GM12878 (cell line): ENCODE results near the gene PKD1. TPM values are rescaled to one million over a fixed set of nuclear protein-coding genes. Genes with fewer than 3 reads are reported as not detected.
"Not testable (repeated sequence)": the region's sequence is repeated elsewhere in the genome, so short reads cannot be mapped to it uniquely, and the experiment has no call there.

Experiments used
- ATAC-seq: fragments of 200-7000 bp; cut with Tn5 transposase; 3 replicates; pipeline ENCODE4 v1.9.1; 2020; ENCODE audit warnings: mild to moderate bottlenecking, moderate library complexity
- BruUV-seq: library from RNA; stranded (reverse); fragments of 400-500 nt; replicated peaks from 2 replicates; lab custom pipeline; 2021; lab: Mats Ljungman, UMichigan
- CTCF ChIA-PET: fragments of 300-600 bp; sonication (Branson Sonifier 250); formaldehyde crosslinking; extraction: SDS; loops from one replicate; lab custom pipeline; 2021; ENCODE audit warnings: inconsistent platforms; lab: Yijun Ruan, JAX
- POLR2A ChIA-PET: fragments of 350-600 bp; formaldehyde crosslinking; extraction: SDS; loops from one replicate; lab custom pipeline; 2021; ENCODE audit warnings: inconsistent platforms; lab: Charles Lee
- RAD21 ChIA-PET: fragments of 300-600 bp; sonication (Branson Sonifier 250); formaldehyde crosslinking; loops from one replicate; lab custom pipeline; 2023; ENCODE audit warnings: antibody characterized with exemption; ENCODE audit not compliant: unreplicated experiment; lab: Charles Lee
- SMC1A ChIA-PET: fragments of 300-600 bp; sonication (Branson Sonifier 250); formaldehyde crosslinking; loops from one replicate; lab custom pipeline; 2023; ENCODE audit not compliant: unreplicated experiment, uncharacterized antibody; lab: Charles Lee
- DNase-seq: peaks from one replicate; pipeline ENCODE4 v3.0.0-alpha.2; 2011; ENCODE audit warnings: low read depth, low spot score
- FAIRE-seq: peaks from 3 replicates; lab custom pipeline; 2011; peaks lifted over from hg19 to GRCh38; lab: Jason Lieb, UNC
- H2AFZ ChIP-seq: 2 replicates; pipeline ENCODE4 v1.6.0; 2011; ENCODE audit warnings: low read depth, low read length, control low read depth; ENCODE audit not compliant: control insufficient read depth
- H3K27ac ChIP-seq: 2 replicates; pipeline ENCODE4 v1.5.1; 2011; ENCODE audit warnings: control low read depth; ENCODE audit not compliant: control insufficient read depth, insufficient read depth
- H3K27me3 ChIP-seq, 2 experiments: replicated peaks in 1 of 2; 2 replicates each; pipeline versions ENCODE4 v1.6.0 to v1.6.1; 2011; ENCODE audit warnings: low read length in 1 of 2; ENCODE audit not compliant: control insufficient read depth in 2 of 2, insufficient read depth in 2 of 2
- H3K36me3 ChIP-seq, 2 experiments: 2 replicates each; pipeline ENCODE4 v1.5.1; 2011; ENCODE audit warnings: low read length in 1 of 2; ENCODE audit not compliant: control insufficient read depth in 2 of 2, insufficient read depth in 2 of 2
- H3K4me1 ChIP-seq: 2 replicates; pipeline ENCODE4 v1.6.1; 2011; ENCODE audit warnings: mild to moderate bottlenecking, low read length, moderate library complexity, mixed read lengths; ENCODE audit not compliant: control insufficient read depth, insufficient read depth
- H3K4me2 ChIP-seq: 2 replicates; pipeline ENCODE4 v1.6.0; 2011; ENCODE audit warnings: control low read depth; ENCODE audit not compliant: control insufficient read depth, insufficient read depth
- H3K4me3 ChIP-seq: fragments of 200-600 bp; sonication (generic); 2 replicates; pipeline ENCODE4 v1.5.1; 2016
- H3K79me2 ChIP-seq: 2 replicates; pipeline ENCODE4 v1.6.0; 2011; ENCODE audit warnings: low read length; ENCODE audit not compliant: control insufficient read depth, insufficient read depth
- H3K9ac ChIP-seq: 2 replicates; pipeline ENCODE4 v1.8.0; 2011; ENCODE audit warnings: low read length, control low read depth, mixed read lengths; ENCODE audit not compliant: control insufficient read depth, insufficient read depth
- H3K9me3 ChIP-seq: replicated peaks from 3 replicates; pipeline ENCODE4 v1.5.1; 2011; ENCODE audit warnings: mild to moderate bottlenecking, low read length; ENCODE audit not compliant: control insufficient read depth, insufficient read depth
- H4K20me1 ChIP-seq: 2 replicates; pipeline ENCODE4 v1.6.0; 2011; ENCODE audit not compliant: control insufficient read depth, insufficient read depth
- RUNX3 ChIP-seq: IDR thresholded peaks from 2 replicates; pipeline ENCODE4 v1.6.1; 2012; ENCODE audit warnings: low read length, inconsistent platforms
- WGBS: methylation state at CpG from one replicate; pipeline ENCODE4 v1.1.6; 2016; ENCODE audit warnings: low lambda C conversion rate; ENCODE audit not compliant: insufficient replicate concordance, insufficient coverage; ENCODE audit errors: missing lambda C conversion rate; 5-methylcytosine and 5-hydroxymethylcytosine counted together
- in situ Hi-C: fragments of 300-500 bp; cut with MboI; formaldehyde crosslinking; loops from 9 replicates; pipeline ENCODE4 v1.14.3; 2018; ENCODE audit warnings: mixed read lengths
- intact Hi-C: fragments of 100-400 bp; cut with micrococcal nuclease; formaldehyde crosslinking; loops from one replicate; pipeline ENCODE4 v1.14.2; 2022; ENCODE audit not compliant: unreplicated experiment
- polyA plus RNA-seq, 11 experiments: library from polyadenylated mRNA; depleted of rRNA in 4 of 11; unstranded in 6 of 11; stranded (reverse) in 5 of 11; fragments of >200 nt; fragmentation: Nextera tagmentation in 4 of 11; fragmentation: Illumina TruSeq in 1 of 11; extraction: Ambion mirVana in 4 of 11; extraction: Trizol in 1 of 11; gene quantifications; 1 replicate in 1 of 11; 2 replicates in 10 of 11; pipeline versions ENCODE4 v1.2.1 to v1.2.3, GENCODE V29; 2011 to 2016; ENCODE audit warnings: inconsistent platforms in 2 of 11, missing spikeins in 2 of 11, low read depth in 1 of 11
- total RNA-seq, 4 experiments: library from RNA; depleted of rRNA in 3 of 4; stranded (reverse); fragments of >200 nt in 3 of 4; fragmentation: Illumina TruSeq in 1 of 4; extraction: Trizol in 1 of 4; gene quantifications; 2 replicates each; pipeline versions ENCODE4 v1.2.1 to v1.2.3, GENCODE V29; 2013 to 2021

The PKD1 gene
- total and polyA plus RNA-seq, 10 of the 15 experiments (the other 5 are each of a cell fraction or from before 2014, with no cell fraction given): 0.11 to 62.0 (median 6.1) TPM

GRCh38 chr16:2102471-2102870, 33.2 kb downstream of the PKD1 start:
- no peak for DNase-seq
- H3K36me3 ChIP-seq: no peaks in the 10 kb centered on the region; a peak in 1 of 4 replicates
- no peaks in the 10 kb centered on the region for H4K20me1 ChIP-seq
- no peak for ATAC-seq
- no peaks in the 10 kb centered on the region for H3K4me1 ChIP-seq
- H3K9ac ChIP-seq: no peak overlapping the region
- no peaks in the 10 kb centered on the region for H3K27me3 ChIP-seq
- H3K27ac ChIP-seq: no peak overlapping the region
- RAD21 ChIA-PET: no interaction called here
- POLR2A ChIA-PET: no interaction called here
- no peaks in the 10 kb centered on the region for H3K79me2 ChIP-seq
- 93% methylated on average over 19 of the region's 19 CpGs for WGBS
- CTCF ChIA-PET: no interaction called here
- no peak for TF ChIP-seq RUNX3
- intact Hi-C loops (no loop called here), in situ Hi-C loops (no loop called here)
- no peak overlapping the region for H3K4me3 ChIP-seq
- H3K9me3 ChIP-seq: no peaks in the 10 kb centered on the region
- no peak for FAIRE-seq
- no TSS peak for BruUV-seq
- H3K4me2 ChIP-seq: no peak overlapping the region
- SMC1A ChIA-PET: no interaction called here
- H2AFZ ChIP-seq: no peak overlapping the region

GRCh38 chr16:2101581-2101980, 34.1 kb downstream of the PKD1 start:
- CTCF ChIA-PET, intact Hi-C loops, H3K27me3 ChIP-seq, H3K4me1 ChIP-seq, H3K9ac ChIP-seq, H3K9me3 ChIP-seq, BruUV-seq, SMC1A ChIA-PET, H4K20me1 ChIP-seq, H3K79me2 ChIP-seq, in situ Hi-C loops, DNase-seq, RAD21 ChIA-PET, H3K27ac ChIP-seq, POLR2A ChIA-PET, H2AFZ ChIP-seq, ATAC-seq, H3K36me3 ChIP-seq, FAIRE-seq, H3K4me3 ChIP-seq, H3K4me2 ChIP-seq: not testable (repeated sequence)
- WGBS: 98% methylated on average over 10 of the region's 16 CpGs

- DNase-seq, intact Hi-C loops, ATAC-seq, BruUV-seq, H3K4me2 ChIP-seq, H2AFZ ChIP-seq, H4K20me1 ChIP-seq, H3K4me3 ChIP-seq, H3K9me3 ChIP-seq, H3K9ac ChIP-seq, H3K27me3 ChIP-seq, H3K36me3 ChIP-seq, POLR2A ChIA-PET, RAD21 ChIA-PET, SMC1A ChIA-PET, H3K79me2 ChIP-seq, CTCF ChIA-PET, H3K27ac ChIP-seq, H3K4me1 ChIP-seq, FAIRE-seq, in situ Hi-C loops: not testable (repeated sequence)
- 98% methylated on average over 5 of the region's 14 CpGs for WGBS
These were observed 38.0 kb downstream of the PKD1 start for GRCh38 chr16:2097689-2098088.
